GM19438 (cell line): ENCODE data around the gene ONECUT3.

Experiments used
- ATAC-seq: cut with Tn5 transposase; IDR thresholded peaks from one replicate; pipeline ENCODE4 v1.9.1; 2021; ENCODE audit warnings: low read depth; ENCODE audit not compliant: unreplicated experiment

ONECUT3 gene

DNA sequence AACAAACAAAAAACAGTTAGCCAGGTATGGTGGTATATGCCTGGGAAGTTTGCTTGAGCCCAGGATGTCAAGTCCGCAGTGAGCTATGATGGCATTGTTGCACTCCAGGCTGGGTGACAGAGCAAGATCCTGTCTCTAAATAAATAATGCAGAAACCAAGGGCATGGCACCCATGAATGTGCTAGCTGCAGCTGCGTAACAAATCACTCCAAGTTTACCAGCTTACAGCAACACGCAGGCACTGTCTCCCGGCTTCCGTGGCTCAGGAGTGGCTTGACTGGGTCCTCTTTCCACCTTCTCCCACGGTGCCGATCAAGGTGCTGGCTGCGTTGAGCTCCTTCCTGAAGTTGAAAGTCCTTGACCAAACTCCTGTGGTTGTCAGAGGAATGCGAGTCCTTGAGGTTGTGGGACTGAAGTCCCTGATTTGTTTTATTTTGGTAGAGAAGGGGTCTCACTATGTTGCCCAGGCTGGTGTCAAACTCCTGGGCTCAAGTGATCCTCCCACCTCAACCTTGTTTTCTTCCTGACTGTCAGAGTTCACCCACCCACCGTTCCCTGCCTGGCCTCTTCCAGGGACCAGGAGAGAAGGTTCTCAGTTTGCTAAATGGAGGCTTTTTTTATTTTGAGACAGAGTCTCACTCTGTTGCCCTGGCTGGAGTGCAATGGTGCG, 13.2 kb upstream of the ONECUT3 start:
- no peak for ATAC-seq

DNA sequence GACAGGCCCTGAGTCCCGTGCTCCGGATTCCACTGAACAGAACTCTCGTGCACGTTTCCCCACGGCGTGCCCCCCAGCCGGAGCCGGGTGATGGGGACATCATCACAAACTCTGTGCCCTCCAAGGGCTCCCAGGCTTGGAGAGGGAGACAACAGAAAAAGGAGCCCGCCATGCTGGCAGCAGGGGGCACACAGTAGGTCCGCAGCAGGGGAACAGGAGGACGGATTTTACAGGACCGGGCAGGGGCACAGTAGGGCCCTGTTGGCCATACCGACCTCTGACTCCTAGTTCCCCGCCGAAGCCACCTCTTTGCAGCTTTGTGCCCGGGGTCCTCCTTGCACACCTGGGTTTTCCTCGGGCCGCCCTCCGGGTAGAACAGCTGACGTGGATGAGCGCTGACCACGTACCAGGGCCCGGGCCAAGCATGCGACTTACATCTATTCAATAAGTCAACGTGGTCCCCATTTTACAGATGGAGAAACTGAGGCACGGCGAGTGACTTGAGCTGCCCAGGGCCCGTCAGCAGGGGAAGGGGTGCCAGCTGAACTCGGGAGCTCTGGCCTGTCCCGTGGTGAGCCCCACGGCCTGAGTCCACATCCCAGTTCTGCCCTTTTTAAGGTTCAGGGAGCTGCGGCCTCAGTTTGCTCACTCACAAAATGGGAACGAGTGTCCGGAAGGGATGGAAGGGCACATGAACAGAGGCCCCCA, 10.2 kb upstream of the ONECUT3 start:
- no peak for ATAC-seq

DNA sequence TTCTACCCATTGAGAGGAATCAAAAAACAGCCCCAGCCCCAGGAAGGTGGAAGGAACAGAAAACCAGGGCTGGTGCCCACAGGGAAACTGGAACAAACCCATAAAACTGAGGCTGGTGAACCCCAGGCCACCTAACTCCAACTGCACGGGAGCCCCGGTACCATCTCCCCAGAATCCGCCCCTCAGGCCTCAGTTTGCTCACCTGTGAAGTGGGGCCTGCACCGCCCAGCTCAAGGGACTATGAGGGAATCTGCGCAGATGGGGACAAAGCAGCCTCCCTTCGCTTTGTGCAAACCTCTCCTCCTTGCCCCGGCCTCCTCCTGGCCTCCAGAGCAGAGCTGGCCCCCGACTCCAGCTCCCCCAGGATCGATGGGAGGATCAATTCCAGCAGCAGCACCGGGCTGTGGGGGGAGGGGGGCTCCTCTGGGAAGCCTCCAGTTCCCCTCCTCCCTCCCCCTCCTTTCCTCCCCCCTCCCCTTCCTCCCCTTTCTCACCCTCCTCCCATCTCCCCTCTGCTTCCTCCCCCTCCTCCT, 9.1 kb upstream of the ONECUT3 start:
- ATAC-seq = no peak

DNA sequence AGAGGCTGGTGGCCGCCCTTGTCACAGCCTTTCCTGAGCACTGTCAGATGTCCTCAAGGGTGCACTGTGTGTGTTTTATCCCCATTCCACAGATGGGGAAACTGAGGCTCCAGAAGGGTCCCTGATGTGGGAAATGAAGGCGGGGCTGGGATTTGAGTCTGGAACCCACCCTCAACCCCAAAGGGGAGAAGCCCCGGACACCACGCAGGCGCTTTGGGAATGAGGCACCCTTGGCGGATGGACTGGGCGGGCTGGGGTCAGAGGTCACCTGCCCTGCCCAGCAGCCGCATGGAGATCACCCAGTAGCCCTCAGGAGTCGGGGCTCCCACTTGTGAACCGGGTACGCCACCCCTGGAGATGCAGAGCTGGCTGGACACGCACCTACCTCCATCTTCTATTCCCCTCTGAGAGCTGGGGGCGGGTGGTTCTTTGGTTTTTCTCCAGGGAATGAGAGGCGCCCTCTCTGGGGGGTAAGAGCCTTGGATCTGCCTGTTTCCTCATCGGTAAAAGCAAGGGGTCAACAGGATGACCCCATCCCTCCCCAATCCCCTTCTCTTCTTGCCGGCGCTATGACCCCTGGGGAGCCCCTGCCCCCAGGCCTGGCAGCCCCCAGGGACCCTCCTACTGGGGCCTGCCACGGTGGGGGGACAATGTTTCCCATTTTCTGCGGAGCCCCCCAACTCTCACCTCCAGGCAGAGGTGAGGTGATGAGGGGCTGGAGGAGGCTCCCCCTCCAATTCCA, 8.3 kb upstream of the ONECUT3 start:
- ATAC-seq = no peak

DNA sequence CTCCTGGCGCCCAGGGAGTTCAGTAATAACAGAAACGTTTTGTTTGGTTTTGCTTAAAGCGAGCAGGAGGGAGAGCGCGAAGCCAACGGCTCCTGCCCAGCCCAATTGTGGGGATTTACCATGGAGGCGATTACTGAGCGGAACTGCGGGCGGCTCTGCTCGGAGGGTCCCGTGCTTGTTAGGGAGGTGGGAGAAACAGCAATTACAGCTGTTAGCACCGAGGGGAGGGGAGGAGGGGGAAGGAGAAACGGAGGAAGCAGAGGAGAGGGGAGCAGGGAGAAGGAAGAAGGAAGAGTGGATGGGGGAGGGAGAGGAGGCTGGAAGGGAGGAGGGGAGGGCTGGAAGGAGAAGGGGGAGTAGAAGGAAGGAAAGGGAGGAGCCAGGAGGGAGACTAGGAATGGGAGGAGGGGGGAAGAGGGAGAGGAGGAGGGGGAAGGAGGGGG, 7.7 kb upstream of the ONECUT3 start:
- ATAC-seq = no peak

DNA sequence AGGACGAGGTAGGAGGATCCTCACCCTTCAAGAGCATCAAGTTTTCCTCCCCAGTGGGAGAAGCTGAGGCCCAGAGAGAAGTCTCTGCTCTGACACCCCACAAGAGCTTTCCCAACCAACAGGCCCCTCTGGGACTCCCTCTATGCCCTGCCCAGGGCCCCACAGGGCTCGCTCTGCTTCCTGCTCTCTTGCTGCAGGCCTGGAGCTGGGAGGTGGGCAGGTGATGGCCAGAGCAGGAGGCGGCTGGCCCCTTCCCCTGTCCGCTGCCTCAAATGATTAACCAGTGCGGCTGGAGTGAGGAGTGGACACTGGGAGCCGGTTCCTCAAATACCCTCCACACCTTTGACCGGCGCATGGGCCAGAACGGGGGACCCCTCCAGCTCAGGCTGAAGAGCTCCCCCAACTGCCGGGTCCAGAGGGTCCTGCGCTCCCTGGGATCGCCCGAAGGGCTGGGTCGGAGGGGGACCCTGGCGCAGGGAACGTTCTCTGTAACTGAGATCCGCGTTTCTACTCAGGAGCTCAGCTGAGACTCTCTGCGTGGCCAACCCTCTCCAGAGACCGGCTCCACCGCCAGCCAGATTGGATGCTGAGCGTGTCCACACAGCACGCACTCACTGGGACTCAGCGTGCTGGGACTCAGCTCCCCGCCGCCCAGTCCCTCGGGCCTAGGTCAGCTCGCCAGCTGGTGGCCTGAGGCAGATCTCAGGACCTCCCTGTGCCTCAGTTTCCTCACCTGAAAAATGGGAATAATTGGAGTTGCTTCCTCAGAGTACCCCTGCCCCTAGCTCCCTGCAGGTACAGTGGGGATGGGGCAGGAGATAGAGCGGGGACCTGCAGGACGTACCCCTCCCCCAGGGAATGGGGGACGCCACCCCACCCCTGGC, 6.7 kb upstream of the ONECUT3 start:
- ATAC-seq = no peak

DNA sequence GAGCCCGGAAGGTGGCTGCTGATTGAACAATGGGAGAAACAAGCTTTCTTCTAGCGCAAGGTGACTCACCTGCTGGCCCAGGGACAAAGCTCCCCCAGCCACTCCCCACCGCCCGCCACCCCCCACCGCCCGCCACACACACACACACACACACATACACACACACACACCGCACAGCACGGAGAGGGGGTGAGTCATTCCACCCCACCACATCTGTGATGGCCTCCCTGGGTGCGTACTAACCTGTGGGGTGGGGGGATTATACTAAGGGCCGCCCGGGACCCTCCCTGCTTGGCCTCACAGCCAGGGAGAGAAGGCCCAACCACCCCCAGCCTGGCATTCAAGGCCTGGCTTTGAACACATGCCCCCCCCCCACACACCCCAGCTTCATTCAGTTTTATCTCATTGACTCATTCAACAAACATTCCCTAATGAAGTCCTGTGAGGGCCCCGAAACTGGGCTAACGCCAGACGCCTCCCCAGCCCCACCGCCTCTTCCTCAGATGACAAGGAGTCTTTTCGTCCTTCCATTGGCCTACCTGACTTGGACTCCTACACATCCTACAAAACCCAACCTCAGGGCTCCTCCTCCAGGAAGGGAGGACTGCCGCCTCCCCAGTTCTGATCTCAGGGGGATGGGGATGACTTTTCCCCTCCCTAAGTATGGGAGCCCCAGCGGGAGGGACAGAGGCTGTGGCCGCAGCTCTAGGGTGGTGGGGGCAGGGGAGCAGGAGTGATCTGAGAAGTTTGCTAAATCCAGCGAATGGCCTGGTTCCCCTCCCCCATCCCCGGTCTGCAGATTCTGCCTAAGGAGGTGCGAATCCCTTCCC, 5.8 kb upstream of the ONECUT3 start:
- no peak for ATAC-seq

DNA sequence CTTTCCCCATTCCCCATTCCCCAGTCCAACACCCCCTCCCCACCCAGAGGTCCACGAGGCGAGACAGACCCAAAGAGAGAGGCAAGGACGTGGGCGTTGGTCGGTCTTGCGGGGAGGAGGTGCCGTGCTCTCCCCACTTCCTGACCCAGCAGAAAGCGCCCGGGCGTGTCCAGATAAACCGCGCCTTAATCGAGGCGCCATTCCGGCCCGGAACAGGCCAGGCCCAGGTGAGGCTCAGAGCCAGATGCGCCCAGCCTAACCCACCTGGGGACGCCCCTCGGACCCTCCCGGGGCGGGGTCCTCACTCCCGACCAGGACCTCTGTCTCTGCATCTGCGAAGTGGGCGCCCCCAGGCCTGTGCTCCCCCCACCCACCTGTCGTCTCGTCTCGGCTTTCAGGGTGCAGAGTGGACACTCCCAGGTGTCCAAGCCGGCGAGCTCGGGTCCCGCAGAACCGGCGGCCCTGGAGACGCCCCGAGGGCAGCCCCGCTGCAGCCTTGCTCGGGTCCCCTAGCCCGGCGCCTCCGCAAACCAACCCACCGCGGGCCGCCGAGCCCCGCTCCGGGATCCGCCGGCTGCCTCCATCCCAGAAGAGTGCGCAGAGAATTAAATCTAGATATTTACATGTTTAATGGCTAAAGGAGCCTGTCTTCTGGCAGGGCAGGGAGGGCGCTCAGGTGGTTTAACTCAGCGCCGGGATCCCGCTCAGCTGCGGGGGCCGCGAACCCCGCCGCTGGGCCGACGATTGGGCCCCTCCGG, 5.0 kb upstream of the ONECUT3 start:
- ATAC-seq = no peak

DNA sequence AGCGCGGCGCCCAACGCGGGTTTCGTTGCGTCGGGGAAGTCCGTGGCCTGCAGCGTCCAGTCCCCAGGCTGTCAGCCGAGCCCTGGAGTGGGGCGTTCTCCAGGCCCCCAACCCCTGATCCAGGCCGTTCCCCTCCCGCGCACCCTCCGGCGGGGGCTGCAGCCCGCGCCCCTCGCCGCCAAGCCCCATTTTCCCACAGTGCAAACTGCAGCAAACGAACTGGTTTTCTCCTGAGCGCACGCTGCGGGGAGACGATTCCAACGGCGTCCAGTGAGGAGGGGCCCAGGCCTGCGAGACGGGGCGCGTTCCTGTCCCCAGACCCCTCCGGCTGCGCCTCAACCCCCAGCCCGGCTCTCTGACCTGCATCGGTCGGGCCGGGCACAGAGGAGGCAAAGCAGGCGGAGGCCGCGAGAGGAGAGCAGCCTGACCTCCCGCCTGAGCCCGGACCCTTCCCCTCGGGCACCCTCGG, 4.4 kb upstream of the ONECUT3 start:
- ATAC-seq = no peak

DNA sequence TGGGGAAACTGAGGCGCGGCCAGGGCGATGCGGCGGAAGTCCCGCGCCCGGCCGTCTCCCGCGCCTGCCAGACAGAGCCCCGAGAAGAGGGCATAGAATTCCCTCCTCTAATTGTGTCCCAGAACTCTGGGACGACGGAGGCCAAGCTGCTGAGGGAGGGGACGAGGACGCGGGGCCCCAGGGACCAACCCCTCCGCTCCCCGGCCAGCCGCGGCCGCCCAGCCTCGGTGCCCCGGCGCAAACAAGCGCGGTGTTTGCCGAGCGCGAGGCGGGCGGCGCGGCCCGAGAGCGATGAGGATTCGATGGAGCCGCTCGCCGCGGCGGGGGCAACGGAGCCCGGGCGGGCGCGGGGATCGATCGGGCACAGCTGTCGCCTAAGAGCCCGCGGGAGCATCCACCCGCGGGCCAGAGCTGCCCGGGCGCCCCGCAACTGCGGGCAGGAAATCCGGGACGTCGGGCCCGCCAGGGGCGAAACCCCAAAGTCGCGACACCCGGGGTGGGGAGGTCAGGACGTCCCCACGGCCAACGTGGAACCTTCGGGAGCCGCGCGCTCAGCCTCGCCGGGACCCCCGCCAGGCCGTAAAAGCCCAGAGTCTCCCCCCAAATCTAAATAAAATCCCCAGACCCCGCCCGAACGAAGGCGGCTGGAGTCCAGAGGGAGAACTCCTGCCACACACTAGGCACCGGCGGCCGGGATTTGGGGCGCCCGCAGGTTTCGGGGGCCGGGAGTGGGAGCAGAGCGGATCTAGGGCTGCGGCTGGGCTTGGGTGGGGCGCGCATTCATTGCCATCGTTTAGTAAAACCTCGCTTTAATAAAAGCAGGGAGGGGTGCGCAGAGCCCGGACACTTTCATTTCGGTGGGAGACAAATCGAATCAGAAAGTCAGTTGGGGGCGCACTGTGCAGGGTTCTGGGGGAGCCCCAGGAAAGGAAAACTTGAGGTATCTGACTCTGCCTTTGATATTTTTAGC, 3.6 kb upstream of the ONECUT3 start:
- no peak for ATAC-seq

DNA sequence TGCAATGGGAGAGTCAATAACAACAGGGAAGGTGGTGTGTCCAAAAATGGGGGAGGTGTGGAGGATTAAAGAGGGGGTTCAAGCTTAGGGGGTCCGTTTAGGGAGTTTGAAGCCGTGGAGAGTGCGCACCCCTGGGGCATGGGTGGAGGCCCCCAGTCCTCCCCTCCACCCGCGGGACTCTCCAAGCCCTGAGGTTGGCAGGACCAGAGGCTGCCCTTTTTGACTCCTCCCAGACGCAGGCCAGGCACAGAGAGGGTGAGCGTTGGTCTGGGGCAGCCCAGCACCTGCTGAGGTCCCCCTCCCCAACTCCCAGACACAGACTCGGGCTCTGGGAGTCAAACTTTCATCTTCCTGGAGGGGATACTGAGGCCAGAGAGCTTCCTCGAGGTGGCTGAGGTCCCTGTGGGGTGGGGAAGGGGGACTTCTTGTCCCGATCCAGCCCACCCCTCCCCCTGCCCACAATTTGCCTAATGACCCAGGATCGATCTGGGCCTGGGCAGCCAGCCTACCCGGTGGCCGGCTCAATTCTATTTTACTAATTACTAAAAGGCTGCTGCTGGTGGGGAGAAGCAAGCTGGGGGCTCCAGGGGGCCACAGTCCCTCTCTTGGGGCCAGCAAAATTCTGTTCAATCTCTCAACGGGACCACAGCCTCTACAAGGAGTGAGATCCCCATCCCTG, 2.8 kb upstream of the ONECUT3 start:
- ATAC-seq = no peak

DNA sequence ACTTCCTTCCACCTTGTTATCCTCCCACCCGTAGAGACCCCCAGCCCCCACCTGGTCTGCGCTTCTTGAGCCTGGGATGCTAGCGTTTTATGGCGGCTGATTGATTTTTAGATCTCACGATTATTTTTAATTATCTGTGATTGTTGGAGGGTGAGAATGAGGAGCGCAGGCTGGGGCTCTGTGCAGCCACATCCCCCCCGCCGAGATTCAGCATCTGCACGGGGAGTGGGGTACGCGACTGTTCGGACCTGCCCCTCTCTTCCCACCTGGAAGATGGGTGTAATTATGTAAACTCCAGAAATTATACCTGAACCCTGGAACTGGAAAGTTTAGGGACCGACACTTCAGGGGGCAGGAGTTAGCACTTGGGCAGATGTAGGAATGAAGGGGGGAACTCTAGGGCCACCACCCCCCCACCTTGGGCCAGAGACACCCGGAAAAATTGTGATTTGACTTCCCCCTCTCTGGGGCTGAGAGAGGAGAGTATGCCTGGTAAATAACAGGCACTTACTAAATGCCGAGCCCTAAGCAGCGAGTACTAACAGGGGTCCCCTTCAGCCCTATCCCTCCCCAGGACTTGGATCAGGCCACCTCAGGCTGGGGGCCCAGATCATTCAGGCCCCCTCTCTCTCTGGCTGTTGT, 1.8 kb upstream of the ONECUT3 start:
- ATAC-seq = no peak

DNA sequence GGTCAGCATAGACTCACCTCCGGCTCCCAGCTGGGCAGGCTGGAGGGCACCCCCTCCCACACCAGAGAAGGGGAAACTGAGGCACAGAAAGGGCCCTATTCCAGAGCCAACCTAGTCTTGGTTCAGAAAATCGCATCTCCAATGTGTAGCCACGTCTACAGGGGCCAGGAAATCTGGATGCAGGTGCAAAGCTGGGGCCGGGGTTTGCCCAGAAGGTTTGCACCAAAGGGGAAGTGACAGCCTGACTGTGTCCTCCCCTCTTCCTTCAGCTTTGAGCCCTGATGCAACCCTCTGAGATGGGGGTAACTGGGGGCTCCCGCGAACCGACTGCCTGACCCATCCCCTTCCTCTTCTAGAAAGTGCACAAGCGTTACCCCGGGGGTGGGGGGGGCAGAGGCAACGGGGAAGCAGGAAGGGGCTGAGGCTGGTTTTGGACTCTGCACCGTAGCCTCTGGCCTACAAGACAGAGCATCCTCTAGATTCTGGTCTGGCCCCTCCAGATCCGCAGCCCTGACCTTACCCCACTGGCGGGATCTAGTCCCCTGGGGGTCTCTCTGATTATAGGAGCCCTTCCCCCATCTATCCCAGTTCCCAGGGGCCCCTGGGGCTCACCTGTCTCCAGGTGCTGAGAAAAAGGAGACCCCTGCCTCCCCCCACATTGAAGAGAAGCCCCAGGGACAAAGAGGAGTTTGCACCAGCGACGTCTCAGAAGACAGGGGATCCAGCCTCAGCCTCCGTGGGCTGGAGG, 1.1 kb upstream of the ONECUT3 start:
- no peak for ATAC-seq

DNA sequence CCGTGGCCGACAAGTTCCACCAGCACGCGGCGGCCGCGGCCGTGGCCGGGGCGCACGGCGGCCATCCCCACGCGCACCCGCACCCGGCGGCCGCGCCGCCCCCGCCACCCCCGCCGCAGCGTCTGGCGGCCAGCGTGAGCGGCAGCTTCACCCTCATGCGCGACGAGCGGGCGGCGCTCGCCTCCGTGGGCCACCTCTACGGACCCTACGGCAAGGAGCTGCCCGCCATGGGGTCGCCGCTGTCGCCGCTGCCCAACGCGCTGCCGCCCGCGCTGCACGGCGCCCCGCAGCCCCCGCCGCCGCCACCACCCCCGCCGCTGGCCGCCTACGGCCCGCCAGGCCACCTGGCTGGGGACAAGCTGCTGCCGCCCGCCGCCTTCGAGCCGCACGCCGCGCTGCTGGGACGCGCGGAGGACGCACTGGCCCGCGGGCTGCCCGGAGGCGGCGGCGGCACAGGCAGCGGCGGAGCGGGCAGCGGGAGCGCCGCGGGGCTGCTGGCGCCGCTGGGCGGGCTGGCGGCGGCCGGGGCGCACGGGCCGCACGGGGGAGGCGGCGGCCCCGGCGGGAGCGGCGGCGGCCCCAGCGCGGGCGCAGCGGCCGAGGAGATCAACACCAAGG, 821 bp downstream of the ONECUT3 start:
- no peak for ATAC-seq

DNA sequence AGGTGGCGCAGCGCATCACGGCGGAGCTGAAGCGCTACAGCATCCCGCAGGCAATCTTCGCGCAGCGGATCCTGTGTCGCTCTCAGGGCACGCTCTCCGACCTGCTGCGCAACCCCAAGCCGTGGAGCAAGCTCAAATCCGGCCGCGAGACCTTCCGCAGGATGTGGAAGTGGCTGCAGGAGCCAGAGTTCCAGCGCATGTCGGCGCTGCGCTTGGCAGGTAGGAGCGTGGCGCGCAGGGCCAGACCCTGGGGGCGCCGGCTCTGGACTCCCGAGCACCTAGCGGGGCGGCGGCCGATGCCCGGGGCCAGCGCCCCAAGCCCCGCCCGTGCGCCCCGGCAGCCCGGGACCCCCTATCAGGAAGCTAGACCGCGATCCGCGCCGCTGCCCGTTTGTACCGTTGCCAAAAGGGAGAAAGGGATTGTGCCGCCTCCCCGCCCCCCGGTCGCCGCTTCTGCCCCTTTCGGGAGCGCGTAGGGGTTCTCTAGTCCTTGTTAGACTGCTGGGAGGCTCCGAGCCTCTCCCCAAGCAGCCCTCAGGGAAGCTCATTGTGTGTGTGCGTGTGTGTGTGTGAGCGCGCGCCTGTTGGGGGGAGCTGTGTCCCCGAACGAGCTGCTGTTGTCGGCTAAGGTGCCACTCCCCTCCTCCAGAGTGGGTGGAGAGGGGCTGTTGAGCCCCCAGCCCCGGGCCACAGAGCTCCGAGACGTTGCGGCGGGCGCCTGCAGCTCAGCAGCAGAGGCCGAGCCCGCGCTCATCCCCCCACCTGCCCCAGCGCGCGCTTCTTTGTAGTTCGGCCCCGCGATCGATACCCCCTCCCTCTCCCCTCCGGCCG, 1.5 kb downstream of the ONECUT3 start:
- ATAC-seq = no peak
